Measurements from ENCODE around the gene EREG.
"Not testable (repeated sequence)": the region's sequence is repeated elsewhere in the genome, so short reads cannot be mapped to it uniquely, and the experiment has no call there.

Gene EREG, protein sequence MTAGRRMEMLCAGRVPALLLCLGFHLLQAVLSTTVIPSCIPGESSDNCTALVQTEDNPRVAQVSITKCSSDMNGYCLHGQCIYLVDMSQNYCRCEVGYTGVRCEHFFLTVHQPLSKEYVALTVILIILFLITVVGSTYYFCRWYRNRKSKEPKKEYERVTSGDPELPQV

GRCh38 chr4:74364652-74365491 lies at the start of gene EREG:
Gene EREG, plus strand, starts transcription at chr4:74365145. Its CDS starts 164 bp downstream, at chr4:74365309.
- no peak for DNase-seq

DNA sequence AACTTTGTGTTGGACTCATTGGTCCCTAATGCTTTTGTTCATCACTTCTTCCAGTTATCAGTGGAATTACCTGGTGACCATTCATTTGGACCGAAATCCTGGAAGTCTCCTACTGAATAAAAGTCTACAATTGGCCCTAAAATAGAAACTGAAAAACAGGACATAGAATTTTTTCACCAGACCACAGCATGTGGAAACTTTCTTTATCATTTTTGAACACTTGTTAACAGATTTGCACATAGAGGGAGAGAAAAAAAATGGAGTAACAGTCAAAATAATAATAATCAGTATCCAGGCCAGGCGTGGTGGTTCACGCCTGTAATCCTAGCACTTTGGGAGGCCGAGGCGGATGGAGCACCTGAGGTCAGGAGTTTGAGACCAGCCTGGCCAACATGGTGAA lies 49.6 kb upstream of the EREG start:
- DNase-seq: no peak

- no peak for DNase-seq
These were observed 48.5 kb upstream of the EREG start for GRCh38 chr4:74316397-74316796.

- no peak for DNase-seq
These were observed 47.2 kb upstream of the EREG start for GRCh38 chr4:74317616-74318246.

GRCh38 chr4:74318276-74318675 lies 46.7 kb upstream of the EREG start:
- DNase-seq: no peak

DNA sequence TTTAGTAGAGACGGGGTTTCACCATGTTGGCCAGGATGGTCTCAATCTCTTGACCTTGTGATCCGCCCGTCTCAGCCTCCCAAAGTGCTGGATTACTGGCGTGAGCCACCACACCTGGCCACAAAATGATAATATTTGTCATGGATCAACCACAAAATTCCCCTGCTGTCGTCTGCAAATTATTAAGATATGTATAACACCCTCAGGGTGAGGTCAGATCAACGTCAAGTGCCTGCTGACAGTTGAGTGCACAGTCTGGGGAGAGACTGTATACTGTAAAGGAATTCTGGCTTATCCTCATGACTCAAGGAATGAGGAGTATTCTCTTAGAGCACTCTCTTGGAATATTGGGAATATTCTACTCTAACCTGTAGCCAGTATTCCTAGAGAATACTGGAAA lies 45.5 kb upstream of the EREG start:
- DNase-seq: no peak

- DNase-seq: no peak
These were observed 44.3 kb upstream of the EREG start for GRCh38 chr4:74320559-74321118.

- no peak for DNase-seq
These were observed 42.6 kb upstream of the EREG start for GRCh38 chr4:74322301-74322700.

GRCh38 chr4:74323663-74324062 lies 41.3 kb upstream of the EREG start:
- no peak for DNase-seq

DNA sequence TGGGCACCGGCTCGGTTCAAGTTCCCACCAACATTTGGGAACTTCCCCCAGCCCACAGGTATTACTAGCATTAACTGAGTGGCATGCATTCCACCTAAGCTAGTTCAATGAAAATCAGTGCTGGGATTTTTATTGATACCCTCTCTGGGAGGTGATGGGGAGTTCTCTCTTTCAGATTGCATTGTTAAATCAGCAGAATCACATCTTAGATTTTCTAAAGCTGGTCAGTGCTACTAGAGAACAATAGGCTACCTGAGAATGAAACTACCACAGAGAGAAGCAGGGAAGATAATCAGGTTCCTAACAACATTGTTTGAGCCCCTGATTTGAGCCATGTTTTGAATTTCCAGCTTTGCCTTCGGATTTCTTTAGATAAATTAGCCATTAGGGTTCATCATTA lies 40.7 kb upstream of the EREG start:
- DNase-seq: no peak

GRCh38 chr4:74325886-74326285 lies 39.1 kb upstream of the EREG start:
- no peak for DNase-seq

DNA sequence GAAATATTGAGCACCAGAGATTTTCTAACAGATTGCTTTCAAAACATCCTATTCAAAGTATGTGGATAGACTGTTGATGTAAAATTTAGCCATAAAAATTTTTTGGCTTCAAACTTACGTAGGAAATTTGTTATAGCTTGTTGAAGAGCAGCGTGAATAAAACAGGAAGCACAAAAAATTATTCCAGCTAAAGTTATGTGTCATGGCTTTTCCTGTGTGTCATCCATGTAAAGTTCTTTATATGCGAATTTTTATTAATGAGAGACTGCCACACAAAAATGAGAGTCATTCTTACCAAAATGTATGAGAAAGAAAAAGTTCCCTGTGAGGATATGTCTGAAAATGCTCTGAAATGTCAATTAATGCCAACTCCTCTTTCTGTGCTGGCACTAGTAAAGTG lies 37.2 kb upstream of the EREG start:
- no peak for DNase-seq

- no peak for DNase-seq
These were observed 36.4 kb upstream of the EREG start for GRCh38 chr4:74328501-74328900.

DNA sequence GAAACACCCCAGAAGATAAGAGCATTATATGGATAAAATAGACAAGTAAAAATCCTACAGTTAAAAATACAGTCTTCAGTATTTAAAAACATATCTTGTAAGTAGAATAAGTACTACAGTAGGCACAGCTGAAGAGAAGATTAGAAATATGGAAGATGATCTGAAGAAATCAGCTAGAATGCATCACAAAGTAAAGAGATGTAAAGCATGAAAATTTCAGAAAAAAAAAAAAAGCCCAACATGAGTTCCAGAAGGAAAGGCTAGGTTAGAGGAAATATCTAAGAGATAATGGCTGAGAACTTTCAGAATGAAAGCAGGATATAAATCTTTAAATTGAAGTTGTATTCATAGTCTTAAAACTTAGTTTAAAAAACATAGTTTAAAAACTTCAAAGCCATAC lies 35.6 kb upstream of the EREG start:
- no peak for DNase-seq

- DNase-seq: no peak
These were observed 34.6 kb upstream of the EREG start for GRCh38 chr4:74330295-74330750.

DNA sequence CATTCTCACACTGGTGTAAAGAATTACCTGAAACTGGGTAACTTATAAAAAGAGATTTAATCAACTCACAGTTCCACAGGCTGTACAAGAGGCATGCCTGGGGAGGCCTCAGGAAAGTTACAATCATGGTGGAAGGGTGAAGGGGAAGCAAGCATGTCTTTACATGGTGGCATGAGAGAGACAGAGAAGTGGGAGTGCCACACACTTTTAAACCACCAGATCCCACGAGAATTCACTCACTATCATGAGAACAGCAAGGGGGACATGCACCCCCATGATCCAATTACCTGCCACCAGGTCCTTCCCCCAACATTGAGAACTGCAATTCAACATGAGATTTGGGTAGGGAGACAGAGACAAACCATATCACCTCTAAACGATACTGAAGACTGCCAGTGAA lies 33.7 kb upstream of the EREG start:
- DNase-seq: no peak

DNA sequence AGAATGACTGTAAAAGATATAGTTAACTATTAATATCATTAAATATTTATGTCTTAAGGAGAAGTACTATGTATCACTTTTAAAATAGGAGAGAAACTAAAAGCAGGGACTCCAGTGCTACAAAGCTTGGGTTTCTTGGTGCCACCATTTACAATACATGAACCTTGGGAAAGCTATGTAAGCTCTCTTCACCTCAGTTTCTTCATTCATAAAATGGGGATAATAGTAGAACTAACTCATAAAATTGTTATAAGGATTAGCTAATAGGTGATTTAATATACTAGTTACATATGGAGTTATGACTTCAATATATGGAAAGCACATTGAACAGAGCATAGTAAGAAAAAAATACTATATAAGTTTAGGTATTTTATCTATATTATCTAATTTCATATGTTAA lies 33.0 kb upstream of the EREG start:
- DNase-seq: no peak

GRCh38 chr4:74334636-74335035 lies 30.3 kb upstream of the EREG start:
- no peak for DNase-seq

DNA sequence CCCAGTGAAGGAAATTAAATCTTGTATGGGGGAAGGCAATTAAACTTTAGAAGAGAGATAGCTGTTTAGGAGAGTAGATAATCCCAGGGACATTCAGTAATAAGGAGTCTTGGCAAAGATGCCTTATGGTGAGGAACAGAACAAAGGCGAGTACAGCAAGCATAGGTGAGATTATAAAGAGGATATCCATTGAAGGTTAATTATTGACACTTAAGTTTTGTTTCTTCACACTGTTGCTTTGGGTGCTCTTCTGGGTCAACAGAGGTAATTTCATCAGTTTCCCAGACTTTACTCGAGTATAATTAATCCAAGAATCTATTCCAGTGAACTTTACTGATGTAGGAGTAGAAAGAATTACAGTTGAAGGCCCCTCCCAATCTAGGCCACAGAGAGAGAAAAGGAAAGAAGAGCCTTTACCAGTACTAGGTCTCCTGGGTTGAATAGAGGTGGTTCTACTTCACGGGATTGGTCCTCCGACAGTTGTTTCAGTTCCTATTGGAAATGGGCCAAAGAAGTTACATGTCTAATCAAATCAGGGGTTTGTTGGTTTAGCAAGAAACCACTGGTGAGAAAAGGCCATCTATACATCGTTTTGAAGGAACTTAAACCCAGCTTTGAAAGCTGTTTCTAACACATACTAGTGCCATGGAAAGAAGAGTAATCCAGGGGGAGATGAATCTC lies 29.5 kb upstream of the EREG start:
- no peak for DNase-seq

- DNase-seq: no peak
These were observed 26.1 kb upstream of the EREG start for GRCh38 chr4:74338792-74339333.

DNA sequence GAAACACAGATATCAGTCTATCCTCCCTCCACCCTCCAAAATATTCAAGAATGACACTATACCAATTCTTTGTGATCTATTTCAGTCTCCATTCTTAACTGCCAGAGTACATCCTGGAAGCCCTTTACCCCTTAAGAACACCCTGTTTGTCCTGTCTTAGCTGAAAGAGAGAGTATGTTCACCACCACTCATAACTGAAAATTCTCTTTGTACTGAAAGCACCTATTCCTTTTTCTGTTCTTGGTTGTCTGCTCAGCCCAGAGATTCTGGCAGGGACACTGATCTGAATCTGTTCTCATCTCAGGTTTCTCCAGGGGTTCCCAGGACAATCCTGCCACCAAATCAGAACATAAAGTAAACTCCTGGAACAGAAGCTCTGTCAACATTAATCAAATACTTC lies 25.4 kb upstream of the EREG start:
- DNase-seq: no peak

GRCh38 chr4:74340421-74340820 lies 24.5 kb upstream of the EREG start:
- DNase-seq: not testable (repeated sequence)

GRCh38 chr4:74344031-74344430 lies 20.9 kb upstream of the EREG start:
- DNase-seq: no peak
